ENCODE data around the gene ADAMTS19. TPM values are rescaled to one million over a fixed set of nuclear protein-coding genes. Genes with fewer than 3 reads are reported as not detected.

ADAMTS19 gene
- total RNA-seq, 2 experiments from 2014 or later = not detected

GRCh38 chr5:129656952-129657351, 196.9 kb downstream of the ADAMTS19 start:
- ATAC-seq (no peak), DNase-seq (no peak)
- CTCF ChIA-PET = no interaction called here
- Mint-ChIP-seq H3K27me3 (peaks cover 2% of the 10 kb centered on the region), H3K9me3 (ENCODE audit: low read depth) (no peaks in the 10 kb centered on the region), H3K4me1 (no peaks in the 10 kb centered on the region), H3K27ac (no peak overlapping the region), H3K4me3 (no peak overlapping the region), H3K36me3 (ENCODE audit: low read depth) (no peaks in the 10 kb centered on the region)
- POLR2A ChIA-PET = no interaction called here
- intact Hi-C loops (cut with DNase I, micrococcal nuclease) = loop anchor here in 1 of 2 experiments (10.0 kb wide), 1 partner anchor 622 kb away; no protein-coding TSS in a partner anchor

DNA sequence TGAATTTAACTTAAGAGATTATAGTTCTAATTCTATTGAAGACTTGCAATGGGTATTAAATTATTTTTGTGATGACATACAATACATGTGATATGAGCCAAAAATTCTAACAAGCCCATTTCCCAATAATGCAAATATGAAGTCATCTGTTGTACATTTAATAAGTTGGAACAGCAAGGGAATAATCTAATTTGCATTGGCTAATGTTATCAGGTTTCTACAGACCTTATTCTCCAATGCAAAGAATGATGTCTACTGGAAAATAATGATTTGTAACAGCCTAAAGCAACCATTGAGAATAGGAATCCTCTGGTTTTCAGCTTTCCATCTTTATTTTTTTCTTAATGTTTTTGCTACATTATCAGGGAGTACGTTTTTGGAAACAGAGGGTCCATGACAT, 198.7 kb downstream of the ADAMTS19 start:
- ChIA-PET CTCF (no interaction called here), POLR2A (no interaction called here)
- no peak for DNase-seq
- no peak for ATAC-seq
- Mint-ChIP-seq H3K4me3 (no peak overlapping the region), H3K4me1 (no peaks in the 10 kb centered on the region), H3K27ac (no peak overlapping the region), H3K9me3 (ENCODE audit: low read depth) (no peaks in the 10 kb centered on the region), H3K27me3 (peaks cover 4% of the 10 kb centered on the region), H3K36me3 (ENCODE audit: low read depth) (no peaks in the 10 kb centered on the region)
- intact Hi-C loops (cut with DNase I, micrococcal nuclease) = loop anchor here in 1 of 2 experiments (10.0 kb wide), 1 partner anchor 624 kb away; no protein-coding TSS in a partner anchor

GRCh38 chr5:129661366-129662035, 201.4 kb downstream of the ADAMTS19 start:
- ChIA-PET CTCF (interaction anchor here (0.7 to 1.3 kb wide), 2 partner anchors 110 to 386 kb away, joined by 3 to 4 read pairs; no protein-coding TSS in a partner anchor), POLR2A (no interaction called here)
- Mint-ChIP-seq H3K4me1 (no peaks in the 10 kb centered on the region), H3K9me3 (ENCODE audit: low read depth) (no peaks in the 10 kb centered on the region), H3K36me3 (ENCODE audit: low read depth) (no peaks in the 10 kb centered on the region), H3K27ac (no peak overlapping the region), H3K4me3 (no peak overlapping the region), H3K27me3 (peaks cover 5% of the 10 kb centered on the region)
- ATAC-seq (no peak), DNase-seq (no peak)
- intact Hi-C loops (cut with DNase I, micrococcal nuclease) = loop anchor here in 1 of 2 experiments (10.0 kb wide), 1 partner anchor 757 kb away; no protein-coding TSS in a partner anchor

GRCh38 chr5:129664336-129664937, 204.3 kb downstream of the ADAMTS19 start:
- Mint-ChIP-seq H3K27me3 (peaks cover 3% of the 10 kb centered on the region), H3K4me3 (no peak overlapping the region), H3K27ac (no peak overlapping the region), H3K9me3 (ENCODE audit: low read depth) (peaks cover 3% of the 10 kb centered on the region), H3K4me1 (no peaks in the 10 kb centered on the region), H3K36me3 (ENCODE audit: low read depth) (no peaks in the 10 kb centered on the region)
- ChIA-PET CTCF (interaction anchor here (1.0 to 1.3 kb wide), 3 partner anchors 33 to 110 kb away, joined by 3 to 4 read pairs (median 4); no protein-coding TSS in a partner anchor), POLR2A (no interaction called here)
- ATAC-seq (no peak), DNase-seq (peak; percentile 62)
- intact Hi-C loops (cut with DNase I, micrococcal nuclease) = loop anchor here (1.0 to 10.0 kb wide), 3 partner anchors 104 to 760 kb away; no protein-coding TSS in a partner anchor

DNA sequence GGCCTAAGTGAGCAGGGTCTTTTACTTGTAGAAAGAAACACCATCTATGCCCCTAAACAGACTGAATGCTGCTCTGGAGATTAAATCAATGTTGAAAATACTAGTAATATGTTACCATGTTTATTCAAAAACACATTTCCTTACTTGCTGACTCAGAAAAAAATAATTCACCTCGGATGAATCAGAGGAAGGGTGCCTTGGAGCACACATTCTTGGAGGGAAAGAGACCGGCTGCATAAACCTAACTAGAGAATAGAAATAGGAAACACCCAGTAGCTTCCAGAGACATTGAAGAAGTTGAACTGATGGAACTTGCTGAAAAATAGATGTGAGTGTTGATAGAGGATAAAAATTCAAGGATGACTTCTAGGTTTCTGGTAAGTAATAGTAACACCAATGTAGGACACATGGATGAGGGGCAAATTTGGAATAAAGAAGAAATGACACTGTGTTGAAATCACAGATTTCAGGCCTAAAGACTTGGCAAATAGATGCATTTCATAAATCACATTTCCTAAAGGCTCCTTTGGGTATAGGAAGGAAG, 210.9 kb downstream of the ADAMTS19 start:
- CTCF ChIA-PET = interaction anchor here (0.5 kb wide), 1 partner anchor 173 kb away, joined by 3 read pairs; no protein-coding TSS in a partner anchor
- DNase-seq = no peak
- no peak overlapping the region for H3K27ac Mint-ChIP-seq

DNA sequence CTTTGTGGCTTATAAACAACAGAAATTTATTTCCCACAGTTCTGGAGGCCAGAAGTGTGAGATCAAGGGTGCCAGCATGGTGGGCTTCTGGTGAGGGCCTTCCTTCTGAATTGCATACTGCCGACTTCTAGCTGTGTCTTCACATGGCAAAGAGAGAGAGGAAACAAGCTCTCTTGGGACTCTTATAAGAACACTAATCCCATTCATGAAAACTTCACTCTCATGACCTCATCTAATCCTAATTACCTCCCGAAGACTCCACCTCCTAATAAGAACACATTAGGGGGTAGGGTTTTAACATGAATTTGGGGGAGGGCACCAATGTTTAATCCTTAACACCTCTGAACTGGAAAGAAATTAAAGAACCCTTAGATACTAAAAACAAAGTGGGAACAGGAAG, 211.9 kb downstream of the ADAMTS19 start:
- no peak for DNase-seq
- no peaks in the 10 kb centered on the region for H3K27me3 Mint-ChIP-seq
- CTCF ChIA-PET = no interaction called here
- no peak overlapping the region for H3K4me3 Mint-ChIP-seq
- H3K9me3 Mint-ChIP-seq (ENCODE audit: low read depth) = peaks cover 4% of the 10 kb centered on the region
- no peaks in the 10 kb centered on the region for H3K4me1 Mint-ChIP-seq
- POLR2A ChIA-PET = no interaction called here
- H3K36me3 Mint-ChIP-seq (ENCODE audit: low read depth) = no peaks in the 10 kb centered on the region
- H3K27ac Mint-ChIP-seq = no peak overlapping the region
- no peak for ATAC-seq
- intact Hi-C loops (cut with DNase I, micrococcal nuclease) = no loop called here

More for the DNA sequence above, 210.9 kb downstream of the ADAMTS19 start:
- POLR2A ChIA-PET = no interaction called here
- intact Hi-C loops (cut with DNase I, micrococcal nuclease) = no loop called here
- H3K27me3 Mint-ChIP-seq = no peaks in the 10 kb centered on the region
- no peaks in the 10 kb centered on the region for H3K36me3 Mint-ChIP-seq (ENCODE audit: low read depth)
- H3K9me3 Mint-ChIP-seq (ENCODE audit: low read depth) = peaks cover 4% of the 10 kb centered on the region
- no peak for ATAC-seq
- H3K4me1 Mint-ChIP-seq = no peaks in the 10 kb centered on the region
- H3K4me3 Mint-ChIP-seq = no peak overlapping the region

- POLR2A ChIA-PET = no interaction called here
Observed at GRCh38 chr5:129679671-129680070, 219.6 kb downstream of the ADAMTS19 start.

GRCh38 chr5:129687941-129688340, 227.8 kb downstream of the ADAMTS19 start:
- peaks cover 2% of the 10 kb centered on the region for H3K27me3 Mint-ChIP-seq
- no peak for DNase-seq
- no peak overlapping the region for H3K4me3 Mint-ChIP-seq
- H3K27ac Mint-ChIP-seq = no peak overlapping the region
- ChIA-PET POLR2A (no interaction called here), CTCF (no interaction called here)
- intact Hi-C loops (cut with DNase I, micrococcal nuclease) = no loop called here
- no peaks in the 10 kb centered on the region for H3K4me1 Mint-ChIP-seq
- H3K36me3 Mint-ChIP-seq (ENCODE audit: low read depth) = no peaks in the 10 kb centered on the region
- H3K9me3 Mint-ChIP-seq (ENCODE audit: low read depth) = no peaks in the 10 kb centered on the region
- no peak for ATAC-seq

More at GRCh38 chr5:129679671-129680070, 219.6 kb downstream of the ADAMTS19 start:
- intact Hi-C loops (cut with DNase I, micrococcal nuclease) = no loop called here
- no peak for DNase-seq
- Mint-ChIP-seq H3K27ac (no peak overlapping the region), H3K9me3 (ENCODE audit: low read depth) (no peaks in the 10 kb centered on the region), H3K4me1 (no peaks in the 10 kb centered on the region), H3K36me3 (ENCODE audit: low read depth) (no peaks in the 10 kb centered on the region), H3K27me3 (peaks cover 2% of the 10 kb centered on the region), H3K4me3 (no peak overlapping the region)
- CTCF ChIA-PET = no interaction called here
- no peak for ATAC-seq

DNA sequence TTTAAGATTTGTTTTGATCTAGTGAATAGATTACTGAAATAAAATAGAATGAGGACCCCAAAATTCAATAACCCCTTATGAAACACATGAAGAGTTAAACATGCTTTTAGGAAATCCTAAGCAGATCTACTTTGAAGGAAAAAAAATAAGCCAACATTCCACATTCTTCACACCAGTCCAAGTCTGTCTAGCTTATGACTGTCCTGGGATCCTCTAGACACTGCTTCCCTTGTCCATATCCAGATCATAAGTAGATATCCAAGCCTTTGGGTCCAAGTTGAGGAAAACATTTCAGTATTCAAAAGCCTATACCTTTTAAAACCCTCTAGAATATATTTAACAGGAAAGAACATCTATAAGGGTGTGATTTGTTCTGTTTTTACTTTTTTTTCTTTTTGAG, 228.9 kb downstream of the ADAMTS19 start:
- no peaks in the 10 kb centered on the region for H3K9me3 Mint-ChIP-seq (ENCODE audit: low read depth)
- ChIA-PET POLR2A (no interaction called here), CTCF (no interaction called here)
- peaks cover under 1% of the 10 kb centered on the region for H3K27me3 Mint-ChIP-seq
- H3K4me3 Mint-ChIP-seq = no peak overlapping the region
- no peak overlapping the region for H3K27ac Mint-ChIP-seq
- H3K36me3 Mint-ChIP-seq (ENCODE audit: low read depth) = no peaks in the 10 kb centered on the region
- ATAC-seq (no peak), DNase-seq (no peak)
- H3K4me1 Mint-ChIP-seq = no peaks in the 10 kb centered on the region
- intact Hi-C loops (cut with DNase I, micrococcal nuclease) = no loop called here

- H3K4me1 Mint-ChIP-seq = no peaks in the 10 kb centered on the region
- intact Hi-C loops (cut with DNase I, micrococcal nuclease) = no loop called here
- H3K4me3 Mint-ChIP-seq = no peak overlapping the region
- POLR2A ChIA-PET = no interaction called here
- ATAC-seq (no peak), DNase-seq (no peak)
- CTCF ChIA-PET = interaction anchor here (0.6 kb wide), 1 partner anchor 35 kb away, joined by 3 read pairs; no protein-coding TSS in a partner anchor
- H3K27me3 Mint-ChIP-seq = no peaks in the 10 kb centered on the region
- H3K9me3 Mint-ChIP-seq (ENCODE audit: low read depth) = no peaks in the 10 kb centered on the region
- H3K36me3 Mint-ChIP-seq (ENCODE audit: low read depth) = no peaks in the 10 kb centered on the region
- no peak overlapping the region for H3K27ac Mint-ChIP-seq
Observed at GRCh38 chr5:129691220-129691619, 231.1 kb downstream of the ADAMTS19 start.

GRCh38 chr5:129696636-129697035, 236.5 kb downstream of the ADAMTS19 start:
- no peak for ATAC-seq
- intact Hi-C loops (cut with DNase I, micrococcal nuclease) = no loop called here
- Mint-ChIP-seq H3K4me1 (no peaks in the 10 kb centered on the region), H3K27ac (no peak overlapping the region), H3K36me3 (ENCODE audit: low read depth) (no peaks in the 10 kb centered on the region), H3K9me3 (ENCODE audit: low read depth) (no peaks in the 10 kb centered on the region), H3K4me3 (no peak overlapping the region), H3K27me3 (no peaks in the 10 kb centered on the region)
- CTCF ChIA-PET = interaction anchor here (1.2 kb wide), 1 partner anchor 32 kb away, joined by 4 read pairs; no protein-coding TSS in a partner anchor
- DNase-seq = no peak
- POLR2A ChIA-PET = no interaction called here

GRCh38 chr5:129698661-129699060, 238.6 kb downstream of the ADAMTS19 start:
- Mint-ChIP-seq H3K27ac (no peak overlapping the region), H3K36me3 (ENCODE audit: low read depth) (no peaks in the 10 kb centered on the region), H3K4me1 (no peaks in the 10 kb centered on the region), H3K27me3 (no peaks in the 10 kb centered on the region), H3K9me3 (ENCODE audit: low read depth) (no peaks in the 10 kb centered on the region), H3K4me3 (no peak overlapping the region)
- POLR2A ChIA-PET = no interaction called here
- ATAC-seq = no peak
- no peak for DNase-seq
- intact Hi-C loops (cut with DNase I, micrococcal nuclease) = no loop called here
- CTCF ChIA-PET = no interaction called here
